CD4-positive, alpha-beta T cell (primary cell): ENCODE measurements around the gene CDK16. TPM values are rescaled to one million over a fixed set of nuclear protein-coding genes. Genes with fewer than 3 reads are reported as not detected.
A peak's percentile ranks its signal among the peaks of the same experiment; 100 is the strongest.

Source experiments
- ATAC-seq: fragments of 200-7000 bp; cut with Tn5 transposase; one replicate; pipeline ENCODE4 v1.10.0; 2022; ENCODE audit warnings: mild to moderate bottlenecking; ENCODE audit not compliant: poor library complexity
- CTCF ChIA-PET: fragments of 350-600 bp; sonication (Branson Sonifier 250); formaldehyde crosslinking; loops from one replicate; lab custom pipeline; 2021; ENCODE audit warnings: antibody characterized with exemption, inconsistent platforms; lab: Charles Lee
- POLR2A ChIA-PET: fragments of 350-600 bp; sonication (Branson Sonifier 250); formaldehyde crosslinking; loops from one replicate; lab custom pipeline; 2021; ENCODE audit warnings: antibody characterized with exemption, inconsistent platforms; lab: Charles Lee
- DNase-seq, 14 experiments: peaks; one replicate each; pipeline ENCODE4 v3.0.0-alpha.2; 2013 to 2020; ENCODE audit warnings: mixed read lengths in 2 of 14
- H3K27ac ChIP-seq, 2 donors: one replicate each; pipeline versions ENCODE4 v1.5.1 to v1.7.0; 2013; ENCODE audit warnings: low read length in 2 of 2, low read depth in 1 of 2, mild to moderate bottlenecking in 1 of 2
- H3K27me3 ChIP-seq, 2 experiments: 1 replicate in 1 of 2; 2 replicates in 1 of 2; pipeline versions ENCODE4 v1.6.1 to v1.7.0; 2013; ENCODE audit warnings: low read length in 2 of 2, control low read depth in 1 of 2, mild to moderate bottlenecking in 1 of 2, moderate library complexity in 1 of 2; ENCODE audit not compliant: insufficient read depth in 2 of 2, control insufficient read depth in 1 of 2
- H3K36me3 ChIP-seq: one replicate; pipeline ENCODE4 v1.6.1; 2013; ENCODE audit warnings: low read length, control low read depth; ENCODE audit not compliant: insufficient read depth
- H3K4me1 ChIP-seq: one replicate; pipeline ENCODE4 v1.6.1; 2013; ENCODE audit warnings: low read length, control low read depth; ENCODE audit not compliant: insufficient read depth
- H3K4me3 ChIP-seq: one replicate; pipeline ENCODE4 v1.5.1; 2013; ENCODE audit warnings: mild to moderate bottlenecking, low read length, moderate library complexity
- H3K9me3 ChIP-seq, 2 experiments: 1 replicate in 1 of 2; 2 replicates in 1 of 2; pipeline versions ENCODE4 v1.6.1 to v1.7.0; 2013; ENCODE audit warnings: low read length in 2 of 2, mild to moderate bottlenecking in 2 of 2, control low read depth in 1 of 2, moderate library complexity in 1 of 2; ENCODE audit not compliant: control insufficient read depth in 1 of 2, insufficient read depth in 1 of 2
- H3K27ac Mint-ChIP-seq: one replicate; pipeline ENCODE4 v1.8.0; 2020; ENCODE audit warnings: mixed read lengths
- H3K27me3 Mint-ChIP-seq: one replicate; pipeline ENCODE4 v1.8.0; 2021; ENCODE audit warnings: mixed read lengths
- H3K36me3 Mint-ChIP-seq: one replicate; pipeline ENCODE4 v1.8.0; 2021; ENCODE audit warnings: low read depth, mixed read lengths
- H3K4me1 Mint-ChIP-seq: one replicate; pipeline ENCODE4 v1.8.0; 2021; ENCODE audit warnings: low read depth, mixed read lengths
- H3K4me3 Mint-ChIP-seq: one replicate; pipeline ENCODE4 v1.8.0; 2020; ENCODE audit warnings: mild to moderate bottlenecking, mixed read lengths
- H3K9me3 Mint-ChIP-seq: one replicate; pipeline ENCODE4 v1.8.0; 2020; ENCODE audit warnings: mixed read lengths
- intact Hi-C, 2 experiments: fragments of 100-400 bp; cut with DNase I in 1 of 2; cut with micrococcal nuclease in 1 of 2; formaldehyde crosslinking; loops; one replicate each; pipeline versions ENCODE4 v1.15.1 to v1.9.0; 2023 to 2025; cut with DNase I, micrococcal nuclease
- total RNA-seq, 174 experiments: library from RNA in 2 of 174; stranded (reverse) in 2 of 174; gene quantifications; one replicate each; pipeline ENCODE4 v1.2.3 and lab custom pipeline; 2021 to 2026
- TF ChIP-seq, protein P1 (sequence below): fragments of 200-600 bp; IDR thresholded peaks from one replicate; pipeline ENCODE4 v1.8.0; 2022; ENCODE audit warnings: antibody characterized with exemption, mild to moderate bottlenecking

Gene CDK16
- total RNA-seq, 2 experiments from 2014 or later: 182 to 190 TPM

DNA sequence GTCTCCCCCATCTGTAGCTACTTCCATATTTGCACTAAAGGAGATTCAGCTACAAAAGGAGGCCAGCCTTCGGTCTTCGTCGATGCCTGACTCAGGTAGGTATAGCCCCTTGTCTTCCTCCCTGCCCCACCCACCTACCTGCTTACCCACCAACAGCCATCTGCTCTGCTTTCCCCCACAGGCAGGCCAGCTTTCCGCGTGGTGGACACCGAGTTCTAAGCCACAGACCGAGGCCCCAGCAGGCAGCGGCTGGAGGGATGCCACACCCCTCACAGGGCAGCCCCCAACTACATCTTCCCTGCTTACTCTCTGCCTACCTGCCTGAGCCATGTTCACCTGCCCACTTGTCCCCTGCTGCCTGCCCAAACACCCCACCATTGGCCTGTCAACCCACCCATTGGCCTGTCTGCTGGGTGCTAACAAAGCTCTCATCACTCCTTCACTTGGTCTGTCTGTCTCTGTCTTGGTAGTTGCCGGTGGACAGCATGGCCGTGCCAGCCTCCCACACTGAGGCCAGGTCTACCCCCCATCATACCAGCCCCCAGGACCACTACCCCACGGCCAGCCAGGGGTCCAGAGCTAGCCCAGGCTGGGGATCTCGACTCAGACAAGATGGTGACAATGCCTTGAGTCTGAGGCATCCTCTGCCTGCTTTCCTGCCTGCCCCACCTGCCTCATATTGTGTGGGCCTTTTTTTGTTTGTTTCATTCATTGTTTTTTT lies 10.2 kb downstream of the CDK16 start:
- POLR2A ChIA-PET: interaction anchor here (1.0 to 2.0 kb wide), 2 partner anchors 9 to 11 kb away, joined by 3 to 9 read pairs; partner anchors contain the start of gene CDK16
- no peak overlapping the region for H3K27ac Mint-ChIP-seq
- Histone ChIP-seq H3K9me3 (no peaks in the 10 kb centered on the region), H3K4me1 (peaks cover 10% of the 10 kb centered on the region), H3K27me3 (no peaks in the 10 kb centered on the region), H3K4me3 (no peak overlapping the region), H3K36me3 (peaks cover 49% of the 10 kb centered on the region), H3K27ac (no peak overlapping the region)
- no peak overlapping the region for H3K4me3 Mint-ChIP-seq
- ATAC-seq (no peak), DNase-seq (no peak)
- H3K4me1 Mint-ChIP-seq: peaks cover 12% of the 10 kb centered on the region
- H3K27me3 Mint-ChIP-seq: no peaks in the 10 kb centered on the region
- TF ChIP-seq, protein P1, sequence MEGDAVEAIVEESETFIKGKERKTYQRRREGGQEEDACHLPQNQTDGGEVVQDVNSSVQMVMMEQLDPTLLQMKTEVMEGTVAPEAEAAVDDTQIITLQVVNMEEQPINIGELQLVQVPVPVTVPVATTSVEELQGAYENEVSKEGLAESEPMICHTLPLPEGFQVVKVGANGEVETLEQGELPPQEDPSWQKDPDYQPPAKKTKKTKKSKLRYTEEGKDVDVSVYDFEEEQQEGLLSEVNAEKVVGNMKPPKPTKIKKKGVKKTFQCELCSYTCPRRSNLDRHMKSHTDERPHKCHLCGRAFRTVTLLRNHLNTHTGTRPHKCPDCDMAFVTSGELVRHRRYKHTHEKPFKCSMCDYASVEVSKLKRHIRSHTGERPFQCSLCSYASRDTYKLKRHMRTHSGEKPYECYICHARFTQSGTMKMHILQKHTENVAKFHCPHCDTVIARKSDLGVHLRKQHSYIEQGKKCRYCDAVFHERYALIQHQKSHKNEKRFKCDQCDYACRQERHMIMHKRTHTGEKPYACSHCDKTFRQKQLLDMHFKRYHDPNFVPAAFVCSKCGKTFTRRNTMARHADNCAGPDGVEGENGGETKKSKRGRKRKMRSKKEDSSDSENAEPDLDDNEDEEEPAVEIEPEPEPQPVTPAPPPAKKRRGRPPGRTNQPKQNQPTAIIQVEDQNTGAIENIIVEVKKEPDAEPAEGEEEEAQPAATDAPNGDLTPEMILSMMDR: no peak
- H3K9me3 Mint-ChIP-seq: no peaks in the 10 kb centered on the region
- intact Hi-C loops: no loop called here
- peaks cover 65% of the 10 kb centered on the region for H3K36me3 Mint-ChIP-seq
- CTCF ChIA-PET: no interaction called here

DNA sequence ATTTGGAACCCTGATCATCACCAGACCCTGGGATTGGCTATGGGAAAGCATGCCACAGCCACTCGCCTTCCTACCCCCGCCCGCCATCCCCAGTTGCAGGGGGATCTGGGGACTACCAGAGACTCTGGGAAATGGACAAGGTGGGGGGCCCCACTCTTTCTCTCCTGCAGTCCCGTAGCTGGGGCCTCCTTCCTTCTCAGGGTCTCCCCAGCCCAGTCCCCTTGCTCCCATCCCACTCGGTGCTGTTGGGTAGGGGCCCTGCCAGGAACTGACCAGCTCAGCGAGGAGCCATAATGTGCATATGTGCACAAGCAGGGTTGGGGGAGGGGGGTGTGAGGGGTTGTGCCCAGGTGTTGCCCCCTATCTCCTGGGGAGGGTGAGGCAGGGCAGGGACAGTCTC lies 10.9 kb downstream of the CDK16 start:
- H3K27ac ChIP-seq: no peak overlapping the region
- Mint-ChIP-seq H3K9me3 (no peaks in the 10 kb centered on the region), H3K36me3 (peaks cover 59% of the 10 kb centered on the region), H3K4me3 (no peak overlapping the region), H3K4me1 (peaks cover 14% of the 10 kb centered on the region), H3K27me3 (no peaks in the 10 kb centered on the region), H3K27ac (no peak overlapping the region)
- ATAC-seq: no peak
- CTCF ChIA-PET: no interaction called here
- POLR2A ChIA-PET: interaction anchor here (2.0 kb wide), 1 partner anchor 11 kb away, joined by 9 read pairs; the partner anchor contains the start of gene CDK16
- H3K4me3 ChIP-seq: no peak overlapping the region
- no peaks in the 10 kb centered on the region for H3K9me3 ChIP-seq
- TF ChIP-seq, protein P1: no peak
- H3K4me1 ChIP-seq: peaks cover 10% of the 10 kb centered on the region
- DNase-seq: no peak
- intact Hi-C loops: no loop called here
- no peaks in the 10 kb centered on the region for H3K27me3 ChIP-seq
- peaks cover 42% of the 10 kb centered on the region for H3K36me3 ChIP-seq

DNA sequence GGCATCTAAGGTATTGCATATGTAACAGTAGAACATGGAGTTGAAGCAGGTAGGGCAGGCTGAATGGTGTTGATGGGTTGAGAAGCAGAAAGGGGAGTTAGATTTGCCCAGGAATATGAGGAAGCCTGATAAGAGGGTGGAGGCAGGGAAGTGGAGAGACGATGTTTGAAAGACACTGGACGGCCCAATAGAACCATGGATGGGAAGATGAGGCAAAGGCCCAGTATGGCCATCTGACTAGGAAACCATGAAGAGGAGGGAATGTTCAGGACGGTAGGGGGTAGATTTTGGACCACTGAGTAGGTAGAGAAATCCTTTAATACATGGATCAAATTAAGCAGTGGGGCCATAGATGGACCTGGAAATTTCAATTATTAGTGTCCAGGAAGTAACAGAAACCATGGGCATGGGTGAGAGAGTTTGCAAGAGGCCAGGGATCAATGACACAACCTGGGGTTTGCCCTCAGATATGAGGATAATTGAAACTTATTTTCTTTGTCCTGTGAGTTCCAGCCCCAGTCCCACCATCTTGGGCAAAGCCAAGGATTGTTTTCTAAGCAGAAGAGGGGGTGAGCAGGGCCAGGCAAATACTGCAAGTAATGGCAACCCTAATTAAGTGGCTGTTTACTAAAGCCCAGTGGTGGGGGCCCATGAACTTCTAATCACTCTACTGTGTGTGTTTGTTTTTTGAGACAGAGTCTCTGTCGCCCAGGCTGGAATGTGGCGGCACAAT lies 11.8 kb downstream of the CDK16 start:
- peaks cover 50% of the 10 kb centered on the region for H3K36me3 Mint-ChIP-seq
- H3K27me3 Mint-ChIP-seq: no peaks in the 10 kb centered on the region
- TF ChIP-seq, protein P1: no peak
- no peak for DNase-seq
- CTCF ChIA-PET: no interaction called here
- no peak overlapping the region for H3K27ac ChIP-seq
- peak overlapping the region; percentile 14 for H3K4me3 Mint-ChIP-seq
- peaks cover 19% of the 10 kb centered on the region for H3K4me1 Mint-ChIP-seq
- intact Hi-C loops: loop anchor here in 1 of 2 experiments (1.0 to 5.0 kb wide), 2 partner anchors 10 to 152 kb away; no protein-coding TSS in a partner anchor
- no peak for ATAC-seq
- peaks cover 33% of the 10 kb centered on the region for H3K36me3 ChIP-seq
- POLR2A ChIA-PET: interaction anchor here (3.5 kb wide), 1 partner anchor 10 kb away, joined by 137 read pairs; the partner anchor contains the start of gene CDK16
- H3K27ac Mint-ChIP-seq: peak overlapping the region; percentile 53
- no peaks in the 10 kb centered on the region for H3K27me3 ChIP-seq
- H3K9me3 Mint-ChIP-seq: no peaks in the 10 kb centered on the region
- H3K4me1 ChIP-seq: peaks cover 10% of the 10 kb centered on the region
- no peak overlapping the region for H3K4me3 ChIP-seq
- no peaks in the 10 kb centered on the region for H3K9me3 ChIP-seq
